Measurements from ENCODE around the gene MTCL1.

MTCL1 gene

GRCh38 chr18:8806100-8806797 is 100.9 kb downstream of the MTCL1 start:
- in situ Hi-C loops (cut with MboI; ENCODE audit: low sequenced_read_pairs), result no loop called here

- in situ Hi-C loops (cut with MboI; ENCODE audit: low sequenced_read_pairs), result no loop called here
Observed at GRCh38 chr18:8806798-8807487, 101.6 kb downstream of the MTCL1 start.

GRCh38 chr18:8807488-8807805 is 102.1 kb downstream of the MTCL1 start:
- in situ Hi-C loops (cut with MboI; ENCODE audit: low sequenced_read_pairs), result no loop called here

- in situ Hi-C loops (cut with MboI; ENCODE audit: low sequenced_read_pairs), result no loop called here
Observed at GRCh38 chr18:8808001-8808400, 102.6 kb downstream of the MTCL1 start.

- in situ Hi-C loops (cut with MboI; ENCODE audit: low sequenced_read_pairs), result no loop called here
Observed at GRCh38 chr18:8809514-8809913, 104.2 kb downstream of the MTCL1 start.

GRCh38 chr18:8810157-8810556 is 104.8 kb downstream of the MTCL1 start:
- in situ Hi-C loops (cut with MboI; ENCODE audit: low sequenced_read_pairs), result no loop called here

- in situ Hi-C loops (cut with MboI; ENCODE audit: low sequenced_read_pairs), result no loop called here
Observed at GRCh38 chr18:8811115-8811514, 105.8 kb downstream of the MTCL1 start.

- in situ Hi-C loops (cut with MboI; ENCODE audit: low sequenced_read_pairs), result no loop called here
Observed at GRCh38 chr18:8812631-8813030, 107.3 kb downstream of the MTCL1 start.

GRCh38 chr18:8813611-8814010 is 108.3 kb downstream of the MTCL1 start:
- in situ Hi-C loops (cut with MboI; ENCODE audit: low sequenced_read_pairs), result no loop called here

GRCh38 chr18:8814206-8814605 is 108.8 kb downstream of the MTCL1 start:
- in situ Hi-C loops (cut with MboI; ENCODE audit: low sequenced_read_pairs), result no loop called here

- in situ Hi-C loops (cut with MboI; ENCODE audit: low sequenced_read_pairs), result no loop called here
Observed at GRCh38 chr18:8816220-8816619, 110.9 kb downstream of the MTCL1 start.

GRCh38 chr18:8816816-8817215 is 111.5 kb downstream of the MTCL1 start:
- in situ Hi-C loops (cut with MboI; ENCODE audit: low sequenced_read_pairs), result no loop called here

- in situ Hi-C loops (cut with MboI; ENCODE audit: low sequenced_read_pairs), result no loop called here
Observed at GRCh38 chr18:8818982-8819381, 113.6 kb downstream of the MTCL1 start.

- in situ Hi-C loops (cut with MboI; ENCODE audit: low sequenced_read_pairs), result no loop called here
Observed at GRCh38 chr18:8820396-8821082, 115.2 kb downstream of the MTCL1 start.

GRCh38 chr18:8821083-8821465 is 115.7 kb downstream of the MTCL1 start:
- in situ Hi-C loops (cut with MboI; ENCODE audit: low sequenced_read_pairs), result no loop called here

GRCh38 chr18:8821531-8821930 is 116.2 kb downstream of the MTCL1 start:
- in situ Hi-C loops (cut with MboI; ENCODE audit: low sequenced_read_pairs), result no loop called here

- in situ Hi-C loops (cut with MboI; ENCODE audit: low sequenced_read_pairs), result no loop called here
Observed at GRCh38 chr18:8822643-8823042, 117.3 kb downstream of the MTCL1 start.

GRCh38 chr18:8823530-8823929 is 118.2 kb downstream of the MTCL1 start:
- in situ Hi-C loops (cut with MboI; ENCODE audit: low sequenced_read_pairs), result no loop called here

GRCh38 chr18:8824846-8825245 is 119.5 kb downstream of the MTCL1 start:
- in situ Hi-C loops (cut with MboI; ENCODE audit: low sequenced_read_pairs), result no loop called here

- in situ Hi-C loops (cut with MboI; ENCODE audit: low sequenced_read_pairs), result no loop called here
Observed at GRCh38 chr18:8825273-8825672, 119.9 kb downstream of the MTCL1 start.

GRCh38 chr18:8825729-8826375 is 120.5 kb downstream of the MTCL1 start:
- in situ Hi-C loops (cut with MboI; ENCODE audit: low sequenced_read_pairs), result no loop called here

- in situ Hi-C loops (cut with MboI; ENCODE audit: low sequenced_read_pairs), result no loop called here
Observed at GRCh38 chr18:8826514-8826913, 121.2 kb downstream of the MTCL1 start.
